WTC11 (cell line): ENCODE results near the gene PUS7.
"Not testable (repeated sequence)": the region's sequence is repeated elsewhere in the genome, so short reads cannot be mapped to it uniquely, and the experiment has no call there.

Experiments used
- ESRRA ChIP-seq: sonication (generic); formaldehyde crosslinking; IDR thresholded peaks from 2 replicates; pipeline ENCODE4 v1.8.1; 2022; ENCODE audit warnings: mild to moderate bottlenecking, missing genetic modification reagents, borderline replicate concordance
- FOXP1 ChIP-seq: sonication (generic); formaldehyde crosslinking; IDR thresholded peaks from 2 replicates; pipeline ENCODE4 v1.8.0; 2022; ENCODE audit warnings: missing genetic modification reagents, mild to moderate bottlenecking, moderate library complexity, borderline replicate concordance
- STAT6 ChIP-seq: sonication (generic); formaldehyde crosslinking; conservative IDR thresholded peaks from 2 replicates; pipeline ENCODE4 v1.8.1; 2023; ENCODE audit warnings: mild to moderate bottlenecking, low read depth, missing genetic modification reagents, moderate library complexity
- TF ChIP-seq, protein P1 (sequence below): fragments of 200-600 bp; IDR thresholded peaks from 2 replicates; pipeline ENCODE4 v1.8.0; 2022; ENCODE audit warnings: antibody characterized with exemption
- TF ChIP-seq, protein P2 (sequence below): sonication (generic); formaldehyde crosslinking; conservative IDR thresholded peaks from 2 replicates; pipeline ENCODE4 v1.8.1; 2022; ENCODE audit warnings: mild to moderate bottlenecking, missing genetic modification reagents

GRCh38 chr7:105442214-105442613 lies 79.9 kb downstream of the PUS7 start:
- TF ChIP-seq FOXP1 (CRISPR knock-in tag); ESRRA; STAT6 (CRISPR knock-in tag): not testable (repeated sequence)
- TF ChIP-seq, protein P1, sequence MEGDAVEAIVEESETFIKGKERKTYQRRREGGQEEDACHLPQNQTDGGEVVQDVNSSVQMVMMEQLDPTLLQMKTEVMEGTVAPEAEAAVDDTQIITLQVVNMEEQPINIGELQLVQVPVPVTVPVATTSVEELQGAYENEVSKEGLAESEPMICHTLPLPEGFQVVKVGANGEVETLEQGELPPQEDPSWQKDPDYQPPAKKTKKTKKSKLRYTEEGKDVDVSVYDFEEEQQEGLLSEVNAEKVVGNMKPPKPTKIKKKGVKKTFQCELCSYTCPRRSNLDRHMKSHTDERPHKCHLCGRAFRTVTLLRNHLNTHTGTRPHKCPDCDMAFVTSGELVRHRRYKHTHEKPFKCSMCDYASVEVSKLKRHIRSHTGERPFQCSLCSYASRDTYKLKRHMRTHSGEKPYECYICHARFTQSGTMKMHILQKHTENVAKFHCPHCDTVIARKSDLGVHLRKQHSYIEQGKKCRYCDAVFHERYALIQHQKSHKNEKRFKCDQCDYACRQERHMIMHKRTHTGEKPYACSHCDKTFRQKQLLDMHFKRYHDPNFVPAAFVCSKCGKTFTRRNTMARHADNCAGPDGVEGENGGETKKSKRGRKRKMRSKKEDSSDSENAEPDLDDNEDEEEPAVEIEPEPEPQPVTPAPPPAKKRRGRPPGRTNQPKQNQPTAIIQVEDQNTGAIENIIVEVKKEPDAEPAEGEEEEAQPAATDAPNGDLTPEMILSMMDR, result not testable (repeated sequence)
- TF ChIP-seq, protein P2, sequence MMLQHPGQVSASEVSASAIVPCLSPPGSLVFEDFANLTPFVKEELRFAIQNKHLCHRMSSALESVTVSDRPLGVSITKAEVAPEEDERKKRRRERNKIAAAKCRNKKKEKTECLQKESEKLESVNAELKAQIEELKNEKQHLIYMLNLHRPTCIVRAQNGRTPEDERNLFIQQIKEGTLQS (CRISPR knock-in tag), result not testable (repeated sequence)
